Mesothelial cell of epicardium (in vitro differentiated cells): ENCODE measurements around the gene MTFMT. TPM values are rescaled to one million over a fixed set of nuclear protein-coding genes. Genes with fewer than 3 reads are reported as not detected.

Source experiments
- DNase-seq, 2 experiments: peaks; one replicate each; pipeline ENCODE4 v3.0.0; 2021; ENCODE audit warnings: low spot score in 2 of 2; ENCODE audit not compliant: unreplicated experiment in 2 of 2
- H3K27ac Mint-ChIP-seq: 2 replicates; pipeline ENCODE4 v1.8.0; 2021; ENCODE audit warnings: mixed read lengths
- H3K27me3 Mint-ChIP-seq: 2 replicates; pipeline ENCODE4 v1.8.0; 2021; ENCODE audit warnings: low read depth, mixed read lengths
- H3K36me3 Mint-ChIP-seq: 2 replicates; pipeline ENCODE4 v1.8.0; 2021; ENCODE audit warnings: mixed read lengths
- H3K4me1 Mint-ChIP-seq: 2 replicates; pipeline ENCODE4 v1.8.0; 2021; ENCODE audit warnings: mixed read lengths
- H3K4me3 Mint-ChIP-seq: 2 replicates; pipeline ENCODE4 v1.8.0; 2021; ENCODE audit warnings: mild to moderate bottlenecking, moderate library complexity, mixed read lengths
- H3K9me3 Mint-ChIP-seq: 2 replicates; pipeline ENCODE4 v1.8.0; 2021; ENCODE audit warnings: mixed read lengths
- CTCF ChIP-seq: fragments of 200-600 bp; sonication (generic); IDR thresholded peaks from one replicate; pipeline ENCODE4 v1.5.0; 2021; ENCODE audit warnings: antibody characterized with exemption; ENCODE audit not compliant: unreplicated experiment
- total RNA-seq: library from RNA; stranded (reverse); gene quantifications from 3 replicates; pipeline ENCODE4 v1.2.1, GENCODE V29; 2021

MTFMT gene
- total RNA-seq, 1 donor from 2014 or later, result 17.8 TPM

DNA sequence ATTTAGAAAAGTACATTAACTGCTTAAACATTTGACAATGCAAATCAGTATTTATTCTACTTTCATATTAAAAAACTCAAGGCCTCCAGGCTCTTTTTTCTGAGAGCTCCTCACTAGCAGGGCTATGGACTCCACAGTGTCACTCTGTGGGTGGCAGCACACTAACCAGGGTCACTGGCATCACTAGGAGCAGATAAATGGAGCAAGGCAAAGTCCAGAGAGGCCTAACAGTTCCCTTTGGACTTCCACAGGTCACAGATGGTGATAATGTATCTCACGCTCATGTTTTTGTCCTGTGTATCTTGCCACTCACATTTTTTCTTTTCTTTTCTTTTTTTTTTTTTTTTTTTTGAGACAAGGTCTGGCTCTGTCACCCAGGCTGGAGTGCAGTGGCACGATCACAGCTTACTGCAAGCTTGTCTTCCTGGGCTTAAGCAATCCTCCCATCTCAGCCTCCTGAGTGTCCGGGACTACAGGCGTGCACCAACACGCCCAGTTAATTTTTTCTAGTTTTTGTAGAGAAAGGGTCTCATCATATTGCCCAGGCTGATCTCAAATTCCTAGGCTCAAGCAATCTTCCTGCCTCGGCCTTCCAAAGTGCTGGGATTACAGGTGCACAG lies 47.5 kb downstream of the MTFMT start:
- Mint-ChIP-seq H3K9me3 (no peaks in the 10 kb centered on the region), H3K27ac (peak overlapping the region; percentile 34), H3K36me3 (peaks cover 19% of the 10 kb centered on the region), H3K4me1 (peaks cover 13% of the 10 kb centered on the region), H3K4me3 (no peak overlapping the region), H3K27me3 (no peaks in the 10 kb centered on the region)
- no peak for TF ChIP-seq CTCF
- DNase-seq, result no peak

- Mint-ChIP-seq H3K4me3 (no peak overlapping the region), H3K27ac (no peak overlapping the region), H3K9me3 (no peaks in the 10 kb centered on the region), H3K27me3 (no peaks in the 10 kb centered on the region), H3K4me1 (no peaks in the 10 kb centered on the region), H3K36me3 (peaks cover 28% of the 10 kb centered on the region)
- no peak for DNase-seq
- TF ChIP-seq CTCF, result no peak
Measured at GRCh38 chr15:64979252-64979710, 50.2 kb downstream of the MTFMT start.

GRCh38 chr15:64975390-64975789 lies 54.0 kb downstream of the MTFMT start:
- no peak for DNase-seq
- no peaks in the 10 kb centered on the region for H3K9me3 Mint-ChIP-seq
- TF ChIP-seq CTCF, result no peak
- H3K27ac Mint-ChIP-seq, result no peak overlapping the region
- no peak overlapping the region for H3K4me3 Mint-ChIP-seq
- H3K36me3 Mint-ChIP-seq, result peaks cover 34% of the 10 kb centered on the region
- H3K27me3 Mint-ChIP-seq, result no peaks in the 10 kb centered on the region
- no peaks in the 10 kb centered on the region for H3K4me1 Mint-ChIP-seq

DNA sequence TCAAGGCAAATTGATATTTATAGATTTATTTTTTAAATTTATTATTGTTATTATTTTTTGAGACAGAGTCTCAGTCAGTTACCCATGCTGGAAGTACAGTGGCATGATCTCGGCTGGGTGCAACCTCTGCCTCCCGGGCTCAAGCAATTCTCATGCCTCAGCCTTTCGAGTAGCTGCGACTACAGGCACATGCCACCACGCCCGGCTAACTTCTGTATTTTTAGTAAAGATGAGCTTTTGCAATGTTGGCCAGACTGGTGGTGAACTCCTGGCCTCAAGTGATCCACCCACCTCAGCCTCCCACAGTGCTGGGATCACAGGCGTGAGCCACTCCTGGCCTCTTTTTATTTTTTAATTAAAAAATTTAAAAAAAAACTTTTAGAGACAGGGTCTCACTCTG lies 58.7 kb downstream of the MTFMT start:
- H3K27me3 Mint-ChIP-seq, result no peaks in the 10 kb centered on the region

GRCh38 chr15:64969401-64969800 lies 60.0 kb downstream of the MTFMT start:
- Mint-ChIP-seq H3K36me3 (peaks cover 42% of the 10 kb centered on the region), H3K27me3 (no peaks in the 10 kb centered on the region), H3K4me1 (no peaks in the 10 kb centered on the region), H3K9me3 (no peaks in the 10 kb centered on the region), H3K4me3 (no peak overlapping the region), H3K27ac (no peak overlapping the region)
- no peak for TF ChIP-seq CTCF
- no peak for DNase-seq

More for the DNA sequence above, 58.7 kb downstream of the MTFMT start:
- H3K36me3 Mint-ChIP-seq, result peaks cover 38% of the 10 kb centered on the region
- no peaks in the 10 kb centered on the region for H3K4me1 Mint-ChIP-seq
- H3K9me3 Mint-ChIP-seq, result no peaks in the 10 kb centered on the region
- H3K27ac Mint-ChIP-seq, result no peak overlapping the region
- no peak for TF ChIP-seq CTCF
- H3K4me3 Mint-ChIP-seq, result no peak overlapping the region
- DNase-seq, result no peak
